NK-92 treated with Interleukin-12 subunit alpha and Interleukin-12 subunit beta, amount 100 ng/mL, for 24 hours (cell line): Measurements from ENCODE around the gene DMRTA1.
"Not testable (repeated sequence)": the region's sequence is repeated elsewhere in the genome, so short reads cannot be mapped to it uniquely, and the experiment has no call there.

Experiments used
- DNase-seq: peaks from one replicate; lab custom pipeline; 2025; lab: John Stamatoyannopoulos, UW

DMRTA1 gene

DNA sequence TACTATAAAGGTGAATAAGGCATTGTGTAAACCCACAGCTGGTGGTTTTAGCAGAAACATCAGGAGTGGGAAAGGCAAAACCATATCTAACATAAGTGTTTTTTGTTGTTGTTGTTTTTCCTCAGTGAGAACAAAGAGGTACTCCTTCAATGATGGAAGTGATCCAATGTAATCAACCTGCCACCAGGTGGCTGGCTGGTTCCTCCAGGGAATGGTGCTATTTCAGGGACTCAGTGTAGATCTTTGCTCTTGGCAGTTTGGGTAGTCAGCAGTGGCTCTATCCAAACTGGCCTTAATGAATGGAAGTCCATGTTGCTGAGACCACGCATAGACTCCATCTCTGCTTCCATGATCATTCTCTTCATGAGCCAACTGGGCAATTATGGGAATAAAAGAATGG lies 10.8 kb downstream of the DMRTA1 start:
- no peak for DNase-seq

DNA sequence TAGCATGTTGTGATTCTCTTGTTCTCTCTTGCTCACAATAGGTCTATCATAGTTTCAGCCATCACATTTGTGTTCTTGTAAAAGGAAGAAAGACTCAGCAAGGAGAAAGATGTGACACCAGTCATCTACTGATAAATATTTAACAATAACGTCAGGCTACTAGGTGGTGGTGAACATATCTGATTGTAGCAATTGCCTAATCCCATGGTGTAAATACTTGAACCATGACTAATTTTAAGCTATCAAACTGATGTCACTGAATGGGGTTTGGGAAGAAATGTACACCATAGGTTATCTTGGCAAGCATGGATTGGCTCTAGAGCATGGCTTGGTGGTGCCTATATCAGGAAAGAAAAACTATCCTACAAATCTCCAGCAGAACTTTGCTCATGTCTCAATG lies 16.6 kb downstream of the DMRTA1 start:
- no peak for DNase-seq

DNA sequence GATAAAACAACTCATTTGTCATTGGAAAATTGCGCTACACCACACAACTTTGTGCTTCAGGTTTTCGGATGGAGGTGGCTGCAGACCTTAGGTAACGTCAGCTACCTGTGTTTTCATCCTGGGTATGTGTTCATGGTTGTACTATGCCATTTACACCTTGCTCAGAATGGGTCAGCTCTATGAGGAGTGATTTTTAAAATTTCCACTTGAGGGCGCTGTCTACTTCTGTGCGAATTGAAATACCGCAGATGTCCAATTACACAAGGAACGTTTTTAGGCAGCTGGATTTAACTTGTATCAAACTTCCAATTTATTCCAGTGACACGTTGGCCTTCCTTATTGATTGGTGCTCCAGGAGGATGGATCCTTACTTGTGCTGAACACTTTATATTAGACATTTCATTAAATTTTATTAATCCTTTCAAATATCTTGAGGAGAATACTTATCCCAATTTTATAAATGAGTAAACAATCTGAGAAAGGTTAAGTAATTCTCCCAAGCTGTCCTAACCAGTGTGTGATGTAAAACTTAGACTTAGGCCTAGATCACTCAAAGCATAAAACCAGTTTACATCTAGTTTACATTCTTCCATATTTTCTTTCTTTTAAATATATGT lies 23.4 kb downstream of the DMRTA1 start:
- no peak for DNase-seq

DNA sequence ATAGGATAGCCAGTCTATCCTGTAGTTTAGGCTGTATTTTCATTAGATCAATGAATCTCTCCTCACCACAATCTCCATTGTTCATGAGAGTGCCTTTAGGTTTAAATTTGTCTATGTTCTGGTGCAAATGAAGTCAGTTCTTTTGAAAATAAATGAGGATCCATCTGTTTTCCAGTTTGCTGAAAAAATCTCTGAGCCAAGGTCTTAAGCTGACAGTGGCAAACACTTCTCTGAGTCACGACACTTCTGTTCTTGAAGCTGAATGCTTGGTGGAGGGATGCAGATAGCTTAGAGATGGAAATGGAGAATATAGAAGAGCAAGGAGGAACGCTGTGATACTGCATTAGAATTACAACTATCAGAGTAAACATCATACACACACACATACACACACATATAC lies 34.9 kb downstream of the DMRTA1 start:
- DNase-seq: no peak

DNA sequence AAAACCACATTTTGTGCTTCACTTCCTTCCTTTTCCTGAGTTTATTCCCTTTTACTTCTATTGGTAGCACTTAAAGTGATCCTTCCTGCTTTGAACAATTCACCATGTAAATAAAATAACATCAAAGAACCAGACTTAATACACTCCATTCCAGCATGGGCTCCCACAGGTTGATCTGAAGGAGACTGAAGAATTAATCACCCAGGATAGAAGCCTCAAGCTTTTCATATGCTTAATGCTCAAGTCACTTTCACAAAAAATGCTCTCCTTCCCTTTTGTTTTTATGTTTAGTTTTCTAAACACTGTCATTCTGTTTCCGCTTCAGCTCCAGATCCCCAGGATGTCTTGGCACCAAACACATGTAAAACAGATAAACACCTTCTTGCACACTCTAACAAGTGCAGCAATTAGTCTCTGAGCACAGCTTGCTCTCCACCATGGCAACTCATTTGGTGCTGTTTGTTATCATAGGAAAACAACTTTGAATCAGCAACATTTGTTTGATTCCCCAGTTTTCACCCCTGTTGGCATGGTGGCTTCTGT lies 37.0 kb downstream of the DMRTA1 start:
- DNase-seq: no peak

DNA sequence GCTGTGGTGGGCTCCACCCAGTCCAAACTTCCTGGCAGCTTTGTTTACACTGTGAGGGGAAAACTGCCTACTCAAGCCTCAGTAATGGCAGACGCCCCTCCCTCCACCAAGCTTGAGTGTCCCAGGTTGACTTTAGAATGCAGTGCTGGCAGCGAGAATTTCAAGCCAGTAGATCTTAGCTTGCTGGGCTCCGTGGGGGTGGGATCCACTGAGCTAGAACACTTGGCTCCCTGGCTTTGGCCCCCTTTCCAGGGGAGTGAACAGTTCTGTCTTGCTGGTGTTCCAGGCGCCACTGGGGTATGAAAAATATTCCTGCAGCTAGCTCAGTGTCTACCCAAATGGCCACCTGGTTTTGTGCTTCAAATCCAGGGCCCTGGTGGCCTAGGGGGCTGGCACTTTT lies 49.6 kb downstream of the DMRTA1 start:
- not testable (repeated sequence) for DNase-seq
